K562 (cell line): ENCODE measurements around the gene TMEM120B. TPM values are rescaled to one million over a fixed set of nuclear protein-coding genes. Genes with fewer than 3 reads are reported as not detected.
A peak's percentile ranks its signal among the peaks of the same experiment; 100 is the strongest.

ENCODE experiments used
- ATAC-seq: fragments of 200-7000 bp; cut with Tn5 transposase; 3 replicates; pipeline ENCODE4 v1.9.1; 2020; ENCODE audit warnings: moderate library complexity
- BruUV-seq: library from RNA; stranded (reverse); fragments of 400-500 nt; replicated peaks from 2 replicates; lab custom pipeline; 2021; lab: Mats Ljungman, UMichigan
- CTCF ChIA-PET: fragments of 300-600 bp; formaldehyde crosslinking; extraction: SDS; loops from one replicate; lab custom pipeline; 2021; ENCODE audit warnings: low intra/inter-chr PET ratio; lab: Yijun Ruan, JAX
- POLR2A ChIA-PET: fragments of 300-600, 350-650 bp; sonication (Branson Sonifier 250); formaldehyde crosslinking; extraction: SDS; loops from one replicate; lab custom pipeline; 2021; ENCODE audit warnings: antibody characterized with exemption, inconsistent platforms; lab: Yijun Ruan, JAX
- DNase-seq, 4 experiments: peaks; one replicate each; pipeline versions ENCODE4 v3.0.0 to v3.0.0-alpha.2; 2011 to 2018; ENCODE audit warnings: low spot score in 3 of 4, mixed read lengths in 3 of 4; ENCODE audit errors: extremely low read depth in 1 of 4
- FAIRE-seq: peaks from 2 replicates; lab custom pipeline; 2011; peaks lifted over from hg19 to GRCh38; lab: Jason Lieb, UNC
- H2AFZ ChIP-seq: 2 replicates; pipeline ENCODE4 v1.6.0; 2011; ENCODE audit warnings: low read depth, low read length, control low read depth, inconsistent platforms
- H3K27ac ChIP-seq: fragments of 200-600 bp; 3 replicates; pipeline ENCODE4 v1.8.0; 2011; ENCODE audit warnings: low read depth, mild to moderate bottlenecking, control low read depth, inconsistent platforms, low read length, moderate library complexity, mixed read lengths; ENCODE audit errors: extremely low read depth
- H3K27me3 ChIP-seq, 2 experiments: fragments of 300-600 bp in 1 of 2; 2 replicates in 1 of 2; 3 replicates in 1 of 2; pipeline versions ENCODE4 v1.6.0 to v1.8.0; 2011; ENCODE audit warnings: inconsistent platforms in 2 of 2, low read length in 2 of 2, mild to moderate bottlenecking in 1 of 2, mixed read lengths in 1 of 2, moderate library complexity in 1 of 2; ENCODE audit not compliant: control insufficient read depth in 2 of 2, insufficient read depth in 2 of 2
- H3K36me3 ChIP-seq: fragments of 300-600 bp; 3 replicates; pipeline ENCODE4 v1.8.0; 2011; ENCODE audit warnings: mild to moderate bottlenecking, low read length, inconsistent platforms; ENCODE audit not compliant: control insufficient read depth, insufficient read depth
- H3K4me1 ChIP-seq, 2 experiments: fragments of 200-600 bp in 1 of 2; replicated peaks in 1 of 2; 2 replicates in 1 of 2; 3 replicates in 1 of 2; pipeline versions ENCODE4 v1.5.1 to v1.8.0; 2011; ENCODE audit warnings: inconsistent platforms in 2 of 2, low read length in 2 of 2, mild to moderate bottlenecking in 1 of 2, mixed read lengths in 1 of 2, moderate library complexity in 1 of 2; ENCODE audit not compliant: control insufficient read depth in 2 of 2, insufficient read depth in 2 of 2
- H3K4me2 ChIP-seq: 2 replicates; pipeline ENCODE4 v1.6.1; 2011; ENCODE audit warnings: low read length, control low read depth, inconsistent platforms, mixed read lengths; ENCODE audit not compliant: insufficient read depth
- H3K4me3 ChIP-seq: fragments of 200-600 bp; sonication (generic), shearing (Covaris generic); 2 replicates; pipeline ENCODE4 v1.5.1; 2016; ENCODE audit warnings: control low read depth, inconsistent platforms
- H3K79me2 ChIP-seq: fragments of 200-600 bp; 3 replicates; pipeline ENCODE4 v1.8.0; 2011; ENCODE audit warnings: low read length, inconsistent platforms; ENCODE audit not compliant: control insufficient read depth, insufficient read depth
- H3K9ac ChIP-seq, 2 experiments: 2 replicates each; pipeline versions ENCODE4 v1.6.0 to v1.6.1; 2011; ENCODE audit warnings: low read depth in 2 of 2, low read length in 2 of 2, control low read depth in 1 of 2, inconsistent platforms in 1 of 2, mild to moderate bottlenecking in 1 of 2, mixed read lengths in 1 of 2; ENCODE audit not compliant: insufficient read depth in 1 of 2
- H3K9me1 ChIP-seq: one replicate; pipeline ENCODE4 v1.6.0; 2011; ENCODE audit warnings: inconsistent platforms, mild to moderate bottlenecking, low read length, moderate library complexity; ENCODE audit not compliant: control insufficient read depth, insufficient read depth
- H3K9me3 ChIP-seq: replicated peaks from 2 replicates; pipeline ENCODE4 v1.5.1; 2011; ENCODE audit warnings: low read depth, low read length, inconsistent platforms; ENCODE audit not compliant: control insufficient read depth, insufficient read depth
- H4K20me1 ChIP-seq: replicated peaks from 2 replicates; pipeline ENCODE4 v1.6.1; 2011; ENCODE audit warnings: low read length, inconsistent platforms, mixed read lengths; ENCODE audit not compliant: control insufficient read depth, insufficient read depth
- RAD21 ChIP-seq, 2 experiments: fragments of 250-450 bp in 1 of 2; fragments of 450-650 bp in 1 of 2; sonication (Bioruptor Pico) in 1 of 2; formaldehyde crosslinking in 1 of 2; IDR thresholded peaks in 1 of 2; conservative IDR thresholded peaks in 1 of 2; 2 replicates each; pipeline versions ENCODE4 v1.4.0 to v1.8.0; 2020 to 2022; ENCODE audit warnings: mild to moderate bottlenecking in 2 of 2, moderate library complexity in 1 of 2
- RERE ChIP-seq: sonication (generic); formaldehyde crosslinking; IDR thresholded peaks from 2 replicates; pipeline ENCODE4 v1.8.0; 2023; ENCODE audit warnings: missing genetic modification reagents, mild to moderate bottlenecking, borderline replicate concordance
- STAT5B ChIP-seq: fragments of 250-450 bp; sonication (Bioruptor Pico); IDR thresholded peaks from 2 replicates; pipeline ENCODE4 v1.8.0; 2021; ENCODE audit warnings: mild to moderate bottlenecking, inconsistent platforms
- ZBTB40 ChIP-seq, 2 experiments: fragments of 450-650 bp in 1 of 2; sonication (generic) in 1 of 2; formaldehyde crosslinking in 1 of 2; IDR thresholded peaks; 2 replicates each; pipeline versions ENCODE4 v1.7.1 to v1.9.0; 2016 to 2022; ENCODE audit warnings: inconsistent platforms in 1 of 2, mild to moderate bottlenecking in 1 of 2, missing genetic modification reagents in 1 of 2
- whole genome bisulfite sequencing: fragments of 100-300 bp; shearing (Covaris generic); methylation state at CpG from one replicate; pipeline ENCODE4 v1.1.6; 2016; ENCODE audit warnings: low coverage, mixed read lengths; ENCODE audit not compliant: insufficient coverage; ENCODE audit errors: missing lambda C conversion rate; 5-methylcytosine and 5-hydroxymethylcytosine counted together
- in situ Hi-C: fragments of 300-500 bp; cut with MboI; formaldehyde crosslinking; loops from 4 replicates; pipeline ENCODE4 v1.15.0; 2018; ENCODE audit warnings: inconsistent platforms, mixed read lengths
- intact Hi-C: fragments of 100-400 bp; cut with micrococcal nuclease; formaldehyde crosslinking; loops from 2 replicates; pipeline ENCODE4 v1.14.2; 2022
- polyA plus RNA-seq, 8 experiments: library from polyadenylated mRNA; depleted of rRNA in 4 of 8; stranded (reverse) in 5 of 8; unstranded in 3 of 8; fragments of >200 nt; fragmentation: Nextera tagmentation in 2 of 8; fragmentation: Illumina TruSeq in 1 of 8; extraction: Ambion mirVana in 2 of 8; extraction: Trizol in 1 of 8; gene quantifications; 2 replicates each; pipeline versions ENCODE4 v1.2.1 to v1.2.3, GENCODE V29; 2011 to 2014; ENCODE audit warnings: inconsistent platforms in 1 of 8, missing spikeins in 1 of 8
- total RNA-seq, 7 experiments: library from RNA; depleted of rRNA in 6 of 7; stranded (reverse); fragments of >200 nt in 6 of 7; fragmentation: Illumina TruSeq in 2 of 7; extraction: Trizol in 2 of 7; gene quantifications; 2 replicates each; pipeline versions ENCODE4 v1.2.1 to v1.2.3, GENCODE V29; 2011 to 2021; ENCODE audit warnings: low replicate concordance in 1 of 7

Gene TMEM120B
- total and polyA plus RNA-seq, 9 of the 15 experiments (the other 6 are each of a cell fraction or from before 2014, with no cell fraction given), result 1.7 to 18.6 (median 7.4) TPM

- TF ChIP-seq RERE (CRISPR knock-in tag), result no peak
These were observed 25.8 kb downstream of the TMEM120B start (continued) for GRCh38 chr12:121738340-121738858.

GRCh38 chr12:121740847-121741246, 28.3 kb downstream of the TMEM120B start:
- no peak overlapping the region for H3K9ac ChIP-seq
- no peak for ATAC-seq
- ChIA-PET CTCF (no interaction called here), POLR2A (interaction anchor here (0.6 kb wide), 1 partner anchor 28 kb away, joined by 3 read pairs; no protein-coding TSS in a partner anchor)
- no peaks in the 10 kb centered on the region for H3K27me3 ChIP-seq
- peaks cover 35 to 44% of the 10 kb centered on the region in 2 experiments for H3K4me1 ChIP-seq
- DNase-seq, result no peak
- H4K20me1 ChIP-seq, result no peaks in the 10 kb centered on the region
- no peak overlapping the region for H2AFZ ChIP-seq
- H3K9me1 ChIP-seq, result peaks cover 4% of the 10 kb centered on the region
- H3K36me3 ChIP-seq, result peaks cover 18% of the 10 kb centered on the region
- H3K79me2 ChIP-seq, result peaks cover 15% of the 10 kb centered on the region; the same call in 2 of the 3 replicates
- H3K9me3 ChIP-seq, result no peaks in the 10 kb centered on the region
- no peak overlapping the region for H3K4me3 ChIP-seq
- no peak for FAIRE-seq
- intact Hi-C loops, result no loop called here
- H3K4me2 ChIP-seq, result no peak overlapping the region
- no peak overlapping the region for H3K27ac ChIP-seq
- BruUV-seq, result no TSS peak
- in situ Hi-C loops, result no loop called here
- 84% methylated on average over 4 of the region's 4 CpGs for WGBS
- TF ChIP-seq RAD21 (CRISPR knock-in tag; conservative IDR thresholded peaks at IDR 0.05 in 1 of 2, IDR thresholded peaks at IDR 0.05 in 1 of 2) (no peak), STAT5B (CRISPR knock-in tag) (no peak), ZBTB40 (IDR thresholded peaks at IDR 0.05) (peak; percentile 96), ZBTB40 (CRISPR knock-in tag; IDR thresholded peaks at IDR 0.05) (peak; percentile 87)
